Transverse colon (tissue), 4 donors: ENCODE data around the gene SLIT3. TPM values are rescaled to one million over a fixed set of nuclear protein-coding genes. Genes with fewer than 3 reads are reported as not detected.
"Not testable (repeated sequence)": the region's sequence is repeated elsewhere in the genome, so short reads cannot be mapped to it uniquely, and the experiment has no call there.

Experiments
- DNase-seq: peaks from one replicate; pipeline ENCODE4 v3.0.0-alpha.2; 2019
- H3K27ac ChIP-seq, 4 donors: fragments of 200-600 bp; sonication (generic); 2 replicates each; pipeline ENCODE4 v1.5.1; 2016 to 2018; ENCODE audit warnings: inconsistent platforms in 4 of 4
- H3K27me3 ChIP-seq: fragments of 200-600 bp; sonication (generic); 2 replicates; pipeline ENCODE4 v1.5.1; 2017; ENCODE audit warnings: inconsistent platforms
- H3K36me3 ChIP-seq, 4 donors: fragments of 200-600 bp; sonication (generic); 2 replicates each; pipeline ENCODE4 v1.5.1; 2017 to 2019; ENCODE audit warnings: inconsistent platforms in 4 of 4
- H3K4me1 ChIP-seq, 4 donors: fragments of 200-600 bp; sonication (generic); 2 replicates each; pipeline ENCODE4 v1.5.1; 2017 to 2020; ENCODE audit warnings: inconsistent platforms in 4 of 4
- H3K4me3 ChIP-seq, 4 donors: fragments of 200-600 bp; sonication (generic); 1 replicate in 1 of 4; 2 replicates in 3 of 4; pipeline versions ENCODE4 v1.5.1 to v1.6.1; 2017 to 2019; ENCODE audit warnings: inconsistent platforms in 4 of 4
- H3K9me3 ChIP-seq, 2 donors: fragments of 200-600 bp; sonication (generic); 2 replicates each; pipeline ENCODE4 v1.5.1; 2017 to 2019; ENCODE audit warnings: inconsistent platforms in 2 of 2
- CTCF ChIP-seq, 5 experiments: fragments of 200-600 bp in 3 of 5; fragments of 450-650 bp in 2 of 5; sonication (generic) in 3 of 5; IDR thresholded peaks; 1 replicate in 2 of 5; 2 replicates in 3 of 5; pipeline ENCODE4 v1.5.1; 2016 to 2017; ENCODE audit warnings: antibody characterized with exemption in 5 of 5, inconsistent platforms in 3 of 5, mild to moderate bottlenecking in 2 of 5, moderate library complexity in 1 of 5
- EP300 ChIP-seq: sonication (generic); formaldehyde crosslinking; IDR thresholded peaks from one replicate; pipeline ENCODE4 v1.6.1; 2017; ENCODE audit warnings: antibody characterized with exemption, low read depth
- POLR2A ChIP-seq: fragments of 450-650 bp; IDR thresholded peaks from one replicate; pipeline ENCODE4 v1.6.1; 2016; ENCODE audit warnings: antibody characterized with exemption, mild to moderate bottlenecking, moderate library complexity
- POLR2AphosphoS5 ChIP-seq, 3 donors: sonication (generic); formaldehyde crosslinking; IDR thresholded peaks; one replicate each; pipeline ENCODE4 v1.6.1; 2016; ENCODE audit warnings: antibody characterized with exemption in 3 of 3
- WGBS, 2 donors: methylation state at CpG; one replicate each; pipeline ENCODE4 v1.1.5; 2018; ENCODE audit warnings: low coverage in 1 of 2; 5-methylcytosine and 5-hydroxymethylcytosine counted together
- in situ Hi-C, 4 donors: fragments of 200-750 bp; cut with MboI; loops; one replicate each; pipeline versions ENCODE4 v1.15.0 to v1.15.1; 2017; ENCODE audit warnings: low sequenced_read_pairs in 3 of 4, low pct_ligation_motif_present in 1 of 4, low pct_unique_long_range_greater_than_20kb in 1 of 4
- intact Hi-C: fragments of 100-400 bp; cut with DNase I; formaldehyde crosslinking; loops from one replicate; pipeline ENCODE4 v1.15.1; 2023; ENCODE audit warnings: low total_unique reads
- total RNA-seq, 4 donors: library from RNA; depleted of rRNA; stranded (reverse); fragments of >200 nt; gene quantifications; one replicate each; pipeline ENCODE4 v1.1.0, GENCODE V29; 2016

The SLIT3 gene
- total RNA-seq, 4 donors from 2014 or later = 6.7 to 60.5 (median 9.6) TPM

GRCh38 chr5:168743617-168744016 is 557.3 kb downstream of the SLIT3 start:
- TF ChIP-seq CTCF (IDR thresholded peaks at IDR 0.05) (no peak), POLR2A (no peak), POLR2AphosphoS5 (IDR thresholded peaks at IDR 0.05) (no peak), EP300 (no peak)
- WGBS, 2 donors = 90% methylated on average over 4 to 7 of the region's 7 CpGs
- intact Hi-C loops = no loop called here

DNA sequence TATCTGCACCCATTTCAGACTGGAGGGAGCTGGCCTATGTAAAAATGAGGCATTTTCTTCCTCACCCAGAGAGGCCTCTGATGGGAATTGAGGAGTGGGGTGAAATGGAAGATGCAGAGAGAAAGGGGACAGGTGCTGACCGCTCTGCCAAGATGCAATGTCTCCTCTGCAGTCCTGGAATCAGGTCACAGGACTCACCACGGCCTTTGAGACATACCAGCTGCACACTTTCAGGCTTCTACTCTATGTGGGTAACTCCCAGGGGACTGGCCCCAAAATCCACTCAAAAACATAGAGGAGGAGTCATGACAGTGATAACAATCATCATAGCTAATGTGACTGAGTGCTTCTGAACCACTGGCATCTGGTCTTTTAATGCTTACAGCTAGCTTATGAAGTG is 558.6 kb downstream of the SLIT3 start:
- DNase-seq, H3K4me3 ChIP-seq, H3K9me3 ChIP-seq, H3K27me3 ChIP-seq, H3K27ac ChIP-seq, in situ Hi-C loops, H3K36me3 ChIP-seq, intact Hi-C loops, H3K4me1 ChIP-seq: not testable (repeated sequence)
- WGBS, 2 donors = 51% methylated on average over 2 of the region's 2 CpGs; no CpG with 5 or more reads in 1 of the 2 donors

More at GRCh38 chr5:168743617-168744016, 557.3 kb downstream of the SLIT3 start:
- no peak for DNase-seq
- Histone ChIP-seq H3K27me3 (no peaks in the 10 kb centered on the region), H3K36me3 (no peaks in the 10 kb centered on the region), H3K4me3 (no peak overlapping the region), H3K27ac (no peak overlapping the region), H3K4me1 (no peaks in the 10 kb centered on the region), H3K9me3 (no peaks in the 10 kb centered on the region)
- in situ Hi-C loops = no loop called here

- no peaks in the 10 kb centered on the region for H3K9me3 ChIP-seq
- in situ Hi-C loops = no loop called here
- DNase-seq = no peak
- no peak overlapping the region for H3K4me3 ChIP-seq
- no peaks in the 10 kb centered on the region for H3K4me1 ChIP-seq
- no peak overlapping the region for H3K27ac ChIP-seq
- TF ChIP-seq POLR2AphosphoS5 (IDR thresholded peaks at IDR 0.05) = no peak
- TF ChIP-seq CTCF (IDR thresholded peaks at IDR 0.05) = no peak
- TF ChIP-seq POLR2A = no peak
- TF ChIP-seq EP300 = no peak
- intact Hi-C loops = no loop called here
- H3K27me3 ChIP-seq = no peaks in the 10 kb centered on the region
- 78 to 100% methylated on average over 2 to 8 of the region's 8 CpGs for WGBS, 2 donors
- H3K36me3 ChIP-seq = no peaks in the 10 kb centered on the region
Observed at GRCh38 chr5:168740811-168741213, 560.1 kb downstream of the SLIT3 start.

- Histone ChIP-seq H3K4me1 (no peaks in the 10 kb centered on the region), H3K27ac (no peak overlapping the region), H3K9me3 (no peaks in the 10 kb centered on the region), H3K36me3 (no peaks in the 10 kb centered on the region), H3K27me3 (no peaks in the 10 kb centered on the region), H3K4me3 (no peak overlapping the region)
- in situ Hi-C loops = no loop called here
- TF ChIP-seq POLR2AphosphoS5 (IDR thresholded peaks at IDR 0.05) (no peak), POLR2A (no peak), CTCF (IDR thresholded peaks at IDR 0.05) (no peak), EP300 (no peak)
- no peak for DNase-seq
- 77 to 100% methylated on average over 1 to 2 of the region's 2 CpGs for WGBS, 2 donors
- intact Hi-C loops = no loop called here
Observed at GRCh38 chr5:168740092-168740800, 560.7 kb downstream of the SLIT3 start.

- Histone ChIP-seq H3K27me3 (no peaks in the 10 kb centered on the region), H3K36me3 (no peaks in the 10 kb centered on the region), H3K4me1 (no peaks in the 10 kb centered on the region), H3K9me3 (no peaks in the 10 kb centered on the region), H3K27ac (no peak overlapping the region), H3K4me3 (no peak overlapping the region)
- intact Hi-C loops = no loop called here
- no peak for DNase-seq
- in situ Hi-C loops = no loop called here
- TF ChIP-seq POLR2A (no peak), POLR2AphosphoS5 (IDR thresholded peaks at IDR 0.05) (no peak), EP300 (no peak)
- WGBS, 2 donors = 93% methylated on average over 2 of the region's 2 CpGs; no CpG with 5 or more reads in 1 of the 2 donors
Observed at GRCh38 chr5:168737066-168737465, 563.9 kb downstream of the SLIT3 start.
